ENCODE results near the gene ZDHHC14.
"Not testable (repeated sequence)": the region's sequence is repeated elsewhere in the genome, so short reads cannot be mapped to it uniquely, and the experiment has no call there.

Gene ZDHHC14

GRCh38 chr6:157709555-157709954 is 328.6 kb downstream of the ZDHHC14 start:
- DNase-seq = no peak

DNA sequence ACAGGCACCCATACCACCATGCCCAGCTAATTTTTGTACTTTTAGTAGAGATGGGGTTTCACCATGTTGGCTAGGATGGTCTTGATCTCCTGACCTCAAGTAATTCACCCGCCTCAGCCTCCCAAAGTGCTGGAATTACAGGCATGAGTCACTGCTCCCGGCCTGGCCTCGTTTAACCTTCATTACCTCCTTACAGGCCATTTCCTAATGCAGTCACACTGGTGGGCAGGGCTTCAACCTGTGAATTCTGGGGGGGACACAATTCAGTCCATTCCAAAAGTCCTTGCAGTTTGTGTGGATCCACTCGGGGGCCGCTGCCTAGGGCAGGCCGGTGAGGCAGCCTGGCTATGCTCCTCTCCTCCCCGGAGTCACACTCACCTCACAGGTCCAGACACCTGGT is 329.6 kb downstream of the ZDHHC14 start:
- DNase-seq = no peak

DNA sequence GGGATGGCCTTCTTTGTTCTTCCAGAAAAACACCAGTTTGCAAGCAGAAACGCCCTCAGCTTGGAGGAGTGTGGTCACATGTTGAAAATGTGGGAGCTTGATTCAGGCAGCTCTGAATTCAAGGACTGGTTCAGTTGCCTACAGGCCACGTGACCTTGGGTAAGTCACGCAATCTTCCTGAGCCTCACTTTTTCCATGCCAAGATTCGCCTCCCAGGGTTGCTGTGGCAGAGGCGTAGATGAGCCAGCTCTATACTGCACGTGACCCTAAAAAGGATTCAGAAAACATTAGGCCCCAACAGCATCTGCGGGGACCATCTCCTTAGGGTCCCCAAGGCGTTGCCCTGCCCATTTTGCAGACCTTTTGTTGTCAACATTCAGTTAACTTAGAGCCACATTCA is 330.1 kb downstream of the ZDHHC14 start:
- DNase-seq = no peak

DNA sequence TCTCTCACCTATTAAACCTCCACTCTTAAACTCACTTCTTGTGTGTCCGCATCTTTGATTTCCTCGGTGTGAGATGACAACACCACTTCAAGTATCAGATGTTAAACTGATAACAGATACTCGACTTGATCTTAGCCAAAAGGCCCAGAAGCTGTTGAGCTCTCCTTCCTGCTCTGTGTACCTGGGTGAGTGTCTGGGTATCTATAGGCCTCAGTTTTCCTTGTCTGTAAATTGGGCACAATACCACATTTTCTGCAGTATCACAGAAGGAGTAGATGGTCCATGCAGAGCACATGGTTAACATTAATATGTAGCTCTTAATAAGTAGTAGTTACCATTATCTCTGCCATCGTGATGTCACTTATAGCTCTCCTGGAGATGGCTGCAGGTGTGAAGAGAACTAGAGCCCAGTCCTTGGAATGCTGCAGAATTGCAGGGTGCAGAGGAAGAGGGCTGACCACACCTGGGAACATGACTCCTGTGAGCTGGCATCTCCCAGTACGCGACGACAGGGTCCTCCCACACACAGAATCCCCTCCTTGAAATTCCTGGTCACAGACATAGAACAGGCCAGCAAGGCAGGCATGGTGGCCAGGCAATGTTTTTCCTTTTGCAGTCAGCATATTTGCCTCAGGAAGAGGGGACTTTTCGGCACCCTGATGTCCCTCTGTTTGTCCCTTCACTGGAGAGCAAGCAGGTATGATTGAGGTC is 331.8 kb downstream of the ZDHHC14 start:
- no peak for DNase-seq

GRCh38 chr6:157713451-157714152 is 332.6 kb downstream of the ZDHHC14 start:
- DNase-seq = no peak

- no peak for DNase-seq
These were observed 333.1 kb downstream of the ZDHHC14 start for GRCh38 chr6:157714153-157714490.

DNA sequence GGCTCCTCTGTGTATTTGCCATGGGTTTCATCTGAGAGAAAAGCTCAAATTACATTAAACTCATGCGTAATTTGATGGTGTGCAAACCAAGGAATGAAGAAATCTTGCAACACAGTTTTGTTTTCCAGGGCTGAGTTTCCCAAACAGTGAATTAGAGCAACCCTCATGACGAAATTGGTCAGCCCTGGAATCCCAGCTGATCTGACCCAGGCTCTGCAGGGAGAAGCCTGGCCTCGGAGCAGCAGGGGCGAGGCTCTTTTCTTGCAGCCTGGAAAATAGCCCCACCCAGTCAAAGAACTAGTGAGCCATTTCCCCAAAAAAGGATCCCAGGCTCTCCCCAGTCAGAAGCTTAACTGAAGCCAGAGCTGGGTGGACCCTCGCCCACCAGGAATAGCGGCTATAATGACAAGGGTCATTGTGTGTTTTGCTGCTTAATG is 334.8 kb downstream of the ZDHHC14 start:
- no peak for DNase-seq

GRCh38 chr6:157716251-157716995 is 335.4 kb downstream of the ZDHHC14 start:
- DNase-seq = no peak

- no peak for DNase-seq
These were observed 336.4 kb downstream of the ZDHHC14 start for GRCh38 chr6:157717340-157717748.

DNA sequence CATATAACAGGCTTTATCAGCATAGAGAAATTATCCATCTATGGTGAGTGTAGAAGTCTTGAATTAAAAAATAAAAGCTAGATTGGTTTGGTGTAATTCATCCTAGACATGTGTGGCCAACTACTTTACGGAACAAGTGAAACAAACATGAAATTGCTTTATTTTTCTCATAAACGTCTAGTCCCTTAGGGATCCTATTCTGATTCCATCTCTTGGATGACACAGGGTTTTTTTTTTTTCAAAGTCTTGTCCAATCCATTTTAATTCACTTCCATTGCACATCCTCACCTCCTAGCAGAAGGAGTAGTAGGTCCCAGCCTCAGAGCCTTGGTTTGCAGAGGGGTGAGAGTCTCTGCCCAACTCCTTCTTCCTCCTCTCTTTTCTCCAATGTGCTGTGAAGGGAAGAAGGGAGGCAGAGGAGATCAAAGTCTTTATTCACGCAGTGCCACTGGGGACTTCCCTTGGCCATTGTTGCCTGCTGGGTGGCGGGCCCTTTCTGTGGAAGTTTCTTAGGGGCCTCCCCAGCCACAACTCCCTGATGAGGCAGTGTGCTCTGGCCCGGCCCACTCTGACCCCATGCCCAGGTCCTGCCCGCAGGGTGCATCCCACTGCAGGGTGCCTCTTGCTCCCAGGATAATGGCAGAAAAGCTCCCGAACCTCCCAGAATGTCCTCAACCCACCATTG is 337.7 kb downstream of the ZDHHC14 start:
- no peak for DNase-seq

GRCh38 chr6:157720964-157721363 is 340.0 kb downstream of the ZDHHC14 start:
- not testable (repeated sequence) for DNase-seq

DNA sequence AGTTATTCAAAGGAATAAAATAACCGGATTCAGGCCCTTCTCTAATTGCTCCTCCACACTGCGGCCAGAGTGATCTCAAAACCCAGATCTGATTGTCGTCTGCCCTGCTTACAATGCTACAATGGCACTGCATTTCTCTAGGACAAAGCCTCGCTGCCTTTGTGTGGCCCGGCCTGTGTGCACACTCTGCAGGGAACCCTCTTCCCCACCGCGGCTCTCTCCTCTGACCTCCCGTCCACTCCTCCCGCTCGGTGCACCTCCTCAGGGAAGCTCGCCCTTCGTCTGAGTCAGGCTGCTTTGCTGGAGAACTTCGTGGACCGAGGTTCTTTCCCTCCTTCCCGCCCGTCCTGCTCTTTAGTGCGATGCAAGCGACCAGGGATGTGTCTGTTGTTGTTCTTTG is 340.4 kb downstream of the ZDHHC14 start:
- DNase-seq = no peak

DNA sequence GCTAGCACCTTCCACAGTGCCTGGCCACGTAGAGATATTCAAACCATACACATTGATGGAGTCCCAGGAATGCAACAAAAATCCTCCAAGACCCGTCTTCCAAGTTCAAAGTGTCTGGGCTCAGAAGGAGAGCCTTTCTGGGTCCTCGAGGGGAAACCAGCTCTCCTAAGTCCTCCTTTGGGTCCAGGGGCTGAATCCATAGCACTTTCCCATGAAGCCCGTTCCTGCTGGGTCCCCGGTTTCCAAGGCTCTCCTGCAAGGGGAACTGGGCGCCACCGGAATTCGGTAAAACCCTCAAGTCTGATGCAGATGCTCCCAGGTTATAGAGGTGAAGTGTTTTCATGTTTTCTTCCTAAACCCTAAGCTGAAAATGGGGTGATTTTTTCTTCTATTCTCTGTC is 340.8 kb downstream of the ZDHHC14 start:
- no peak for DNase-seq

GRCh38 chr6:157723376-157723775 is 342.4 kb downstream of the ZDHHC14 start:
- no peak for DNase-seq

GRCh38 chr6:157724138-157724820 is 343.3 kb downstream of the ZDHHC14 start:
- DNase-seq = no peak

DNA sequence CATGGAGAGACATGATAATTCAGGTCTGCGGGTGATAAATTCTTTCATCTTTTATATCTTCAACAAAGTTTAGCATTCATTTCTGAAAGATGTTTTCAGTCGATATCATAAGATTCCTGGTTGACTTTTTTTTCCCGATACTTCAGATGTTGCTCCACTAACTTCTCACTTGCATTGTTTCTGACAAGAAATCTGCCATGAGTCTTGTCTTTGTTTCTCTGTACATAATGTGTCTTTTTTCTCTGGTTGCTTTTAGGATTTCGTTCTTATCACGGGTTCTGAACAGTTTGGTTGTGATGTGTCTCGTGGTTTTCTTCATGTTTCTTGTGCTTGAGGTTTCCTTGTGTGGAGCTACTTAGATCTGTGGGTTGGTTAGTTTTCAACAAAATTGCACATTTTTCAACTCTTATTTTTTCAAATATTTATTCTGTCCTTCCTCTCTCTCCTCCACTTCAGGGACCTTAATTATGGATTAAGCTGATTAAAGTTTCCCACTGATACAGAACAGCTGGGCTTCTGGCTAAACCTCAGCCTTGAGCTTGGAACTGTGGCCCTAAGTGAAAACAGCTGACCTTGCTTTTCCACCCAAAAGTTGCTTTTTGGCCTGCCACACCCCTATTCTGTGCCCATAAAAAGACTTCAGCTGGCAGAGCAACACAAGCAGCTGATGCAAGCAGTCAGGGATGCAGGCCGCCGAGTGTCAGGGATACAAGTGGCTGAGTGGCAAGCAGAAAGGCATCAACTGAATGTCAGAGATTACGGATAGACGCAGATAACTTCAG is 344.2 kb downstream of the ZDHHC14 start:
- DNase-seq = no peak

- no peak for DNase-seq
These were observed 344.8 kb downstream of the ZDHHC14 start for GRCh38 chr6:157725836-157726235.

DNA sequence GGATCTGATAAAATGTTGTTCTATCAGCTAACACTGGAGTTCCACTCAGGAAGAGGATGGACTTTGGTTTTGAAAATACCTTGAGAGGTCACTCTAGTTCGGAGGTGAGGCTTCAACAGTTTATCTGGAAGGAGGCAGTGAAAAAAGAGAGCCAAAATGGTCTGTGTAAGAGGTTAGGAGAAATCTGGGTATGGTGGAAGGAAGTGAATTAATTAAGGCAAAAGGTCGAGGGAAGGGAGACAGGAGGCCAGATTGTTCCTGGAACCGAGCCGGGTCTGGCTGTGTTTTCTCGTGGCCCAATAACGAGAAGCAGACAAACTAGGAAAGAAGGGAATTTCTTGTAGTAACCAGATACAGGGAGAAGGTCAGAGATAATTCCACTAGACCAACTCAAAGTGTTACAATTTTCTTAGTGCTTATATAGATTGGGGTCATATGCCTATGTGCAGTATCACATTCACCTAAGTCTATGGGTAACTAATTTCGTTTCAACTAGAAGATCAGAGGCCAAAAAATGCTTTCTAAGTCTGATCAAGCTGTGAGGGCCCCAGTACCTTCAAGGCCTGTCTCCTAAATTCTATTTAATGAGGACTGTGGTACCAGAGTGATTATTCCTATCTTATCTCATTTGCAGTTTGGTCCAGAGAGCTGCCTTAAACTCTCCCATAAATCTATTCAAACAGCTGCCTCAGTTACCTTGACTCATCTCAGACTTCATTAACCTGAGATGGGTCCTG is 346.1 kb downstream of the ZDHHC14 start:
- no peak for DNase-seq
